Endothelial cell of umbilical vein (primary cell): ENCODE results near the gene MOB3A. TPM values are rescaled to one million over a fixed set of nuclear protein-coding genes. Genes with fewer than 3 reads are reported as not detected.

Experiments
- BruUV-seq: library from RNA; stranded (reverse); fragments of 400-500 nt; replicated peaks from 2 replicates; lab custom pipeline; 2021; lab: Mats Ljungman, UMichigan
- CTCF ChIA-PET: fragments of 300-600, 350-600 bp; sonication (Branson Sonifier 250); formaldehyde crosslinking; loops from one replicate; lab custom pipeline; 2021; ENCODE audit warnings: antibody characterized with exemption, inconsistent platforms; lab: Charles Lee
- POLR2A ChIA-PET: fragments of 300-600, 350-600 bp; sonication (Branson Sonifier 250); formaldehyde crosslinking; loops from one replicate; lab custom pipeline; 2021; ENCODE audit warnings: antibody characterized with exemption, inconsistent platforms; lab: Charles Lee
- DNase-seq: peaks from one replicate; pipeline ENCODE4 v3.0.0-alpha.2; 2011; ENCODE audit warnings: low read depth, low spot score
- FAIRE-seq: peaks from 2 replicates; lab custom pipeline; 2011; peaks lifted over from hg19 to GRCh38; lab: Jason Lieb, UNC
- H2AFZ ChIP-seq: 2 replicates; pipeline ENCODE4 v1.6.0; 2012; ENCODE audit warnings: low read depth, low read length, control low read depth, inconsistent platforms
- H3K27ac ChIP-seq: 2 replicates; pipeline ENCODE4 v1.5.1; 2011; ENCODE audit warnings: low read depth, mild to moderate bottlenecking, control low read depth, low read length, moderate library complexity; ENCODE audit not compliant: insufficient read depth
- H3K27me3 ChIP-seq, 2 experiments: 2 replicates each; pipeline versions ENCODE4 v1.6.0 to v1.6.1; 2011; ENCODE audit warnings: low read length in 2 of 2, mixed read lengths in 1 of 2; ENCODE audit not compliant: control insufficient read depth in 2 of 2, insufficient read depth in 2 of 2
- H3K36me3 ChIP-seq, 2 experiments: 2 replicates in 1 of 2; 3 replicates in 1 of 2; pipeline ENCODE4 v1.5.1; 2011; ENCODE audit warnings: low read length in 2 of 2, mild to moderate bottlenecking in 1 of 2, moderate library complexity in 1 of 2; ENCODE audit not compliant: control insufficient read depth in 2 of 2, insufficient read depth in 2 of 2; ENCODE audit errors: extremely low read depth in 1 of 2
- H3K4me1 ChIP-seq: 3 replicates; pipeline ENCODE4 v1.5.1; 2011; ENCODE audit warnings: mild to moderate bottlenecking, low read length; ENCODE audit not compliant: control insufficient read depth, insufficient read depth; ENCODE audit errors: extremely low read depth
- H3K4me2 ChIP-seq: 2 replicates; pipeline ENCODE4 v1.6.1; 2011; ENCODE audit warnings: low read length, control low read depth, mixed read lengths; ENCODE audit not compliant: insufficient read depth
- H3K4me3 ChIP-seq, 3 experiments: fragments of 200-600 bp in 1 of 3; sonication (generic), shearing (Covaris generic) in 1 of 3; replicated peaks in 1 of 3; 2 replicates each; pipeline ENCODE4 v1.5.1; 2011 to 2016; ENCODE audit warnings: control low read depth in 3 of 3, low read length in 3 of 3, mild to moderate bottlenecking in 2 of 3, inconsistent platforms in 1 of 3, low read depth in 1 of 3, moderate library complexity in 1 of 3; ENCODE audit not compliant: insufficient read depth in 1 of 3
- H3K79me2 ChIP-seq: 2 replicates; pipeline ENCODE4 v1.6.0; 2012; ENCODE audit warnings: low read length, inconsistent platforms; ENCODE audit not compliant: control insufficient read depth, insufficient read depth
- H3K9ac ChIP-seq: replicated peaks from 2 replicates; pipeline ENCODE3; 2011; ENCODE audit warnings: low read length, control low read depth; ENCODE audit not compliant: insufficient read depth; ENCODE audit errors: extremely low read depth
- H3K9me1 ChIP-seq: replicated peaks from 3 replicates; pipeline ENCODE4 v1.6.0; 2011; ENCODE audit warnings: mild to moderate bottlenecking, low read length; ENCODE audit not compliant: control insufficient read depth, insufficient read depth; ENCODE audit errors: extremely low read depth
- H3K9me3 ChIP-seq: replicated peaks from 2 replicates; pipeline ENCODE4 v1.5.1; 2012; ENCODE audit warnings: low read length, inconsistent platforms; ENCODE audit not compliant: control insufficient read depth, insufficient read depth
- H4K20me1 ChIP-seq: replicated peaks from 2 replicates; pipeline ENCODE3; 2011; ENCODE audit warnings: mild to moderate bottlenecking, low read length; ENCODE audit not compliant: control insufficient read depth, insufficient read depth; ENCODE audit errors: extremely low read depth
- CTCF ChIP-seq, 2 donors: IDR thresholded peaks; 1 replicate in 1 of 2; 2 replicates in 1 of 2; pipeline ENCODE4 v1.5.1; 2011; ENCODE audit warnings: low read length in 2 of 2, mild to moderate bottlenecking in 2 of 2, moderate library complexity in 2 of 2, control low read depth in 1 of 2, inconsistent platforms in 1 of 2, low read depth in 1 of 2; ENCODE audit not compliant: insufficient read depth in 1 of 2; ENCODE audit errors: extremely low read depth in 1 of 2
- EZH2 ChIP-seq: IDR thresholded peaks from 2 replicates; pipeline ENCODE4 v1.6.1; 2012; ENCODE audit warnings: borderline replicate concordance, low read depth, mild to moderate bottlenecking, moderate library complexity, low read length, inconsistent platforms; ENCODE audit not compliant: severe bottlenecking
- FOS ChIP-seq: IDR thresholded peaks from 2 replicates; pipeline ENCODE4 v1.6.1; 2011; ENCODE audit warnings: mild to moderate bottlenecking, low read length, moderate library complexity, borderline replicate concordance; ENCODE audit not compliant: insufficient read depth
- GATA2 ChIP-seq: IDR thresholded peaks from 2 replicates; pipeline ENCODE4 v1.7.0; 2011; ENCODE audit warnings: low read depth, mild to moderate bottlenecking, moderate library complexity, mixed read lengths, low read length; ENCODE audit not compliant: insufficient read length, insufficient read depth
- JUN ChIP-seq: IDR thresholded peaks from 2 replicates; pipeline ENCODE4 v1.6.1; 2011; ENCODE audit warnings: borderline replicate concordance, low read depth; ENCODE audit not compliant: insufficient read length, insufficient read depth
- MAX ChIP-seq: IDR thresholded peaks from 2 replicates; pipeline ENCODE4 v1.6.1; 2011; ENCODE audit not compliant: insufficient read depth, insufficient read length
- MYC ChIP-seq: IDR thresholded peaks from one replicate; pipeline ENCODE4 v1.6.1; 2011; ENCODE audit warnings: mild to moderate bottlenecking, low read depth, low read length
- POLR2A ChIP-seq: IDR thresholded peaks from 2 replicates; pipeline ENCODE4 v1.6.1; 2012; ENCODE audit warnings: low read depth, mild to moderate bottlenecking, control low read depth, low read length
- POLR2AphosphoS5 ChIP-seq: IDR thresholded peaks from 2 replicates; pipeline ENCODE4 v1.6.1; 2012; ENCODE audit warnings: low read depth, mild to moderate bottlenecking, control low read depth, low read length, moderate library complexity; ENCODE audit not compliant: insufficient read depth
- dilution Hi-C: fragments of 300-500 bp; cut with MboI; formaldehyde crosslinking; loops from one replicate; pipeline ENCODE4 v1.15.0; 2019; ENCODE audit warnings: low sequenced_read_pairs; ENCODE audit not compliant: extremely low pct_ligation_motif_present
- intact Hi-C: fragments of 100-400 bp; cut with micrococcal nuclease; formaldehyde crosslinking; loops from one replicate; pipeline ENCODE4 v1.10.0; 2022
- polyA plus RNA-seq, 4 experiments: library from polyadenylated mRNA; depleted of rRNA in 3 of 4; stranded (reverse) in 3 of 4; unstranded in 1 of 4; fragments of >200 nt; gene quantifications; 2 replicates each; pipeline versions ENCODE4 v1.2.1 to v1.2.3, GENCODE V29; 2011 to 2012; ENCODE audit warnings: missing spikeins in 1 of 4
- total RNA-seq: library from RNA; stranded (reverse); gene quantifications from 2 replicates; pipeline ENCODE4 v1.2.3, GENCODE V29; 2021

MOB3A gene
- total and polyA plus RNA-seq, 2 donors (not counting 3 experiments of a cell fraction or from before 2014, with no cell fraction given): 46.5 to 59.7 TPM

GRCh38 chr19:2026770-2027169, 69.4 kb downstream of the MOB3A start:
- Histone ChIP-seq H3K27me3 (no peaks in the 10 kb centered on the region), H4K20me1 (no peaks in the 10 kb centered on the region), H3K9me1 (no peaks in the 10 kb centered on the region), H3K36me3 (no peaks in the 10 kb centered on the region), H3K79me2 (no peaks in the 10 kb centered on the region), H3K9ac (no peak overlapping the region), H3K4me2 (no peak overlapping the region), H2AFZ (no peak overlapping the region), H3K4me1 (peaks cover 8% of the 10 kb centered on the region), H3K27ac (no peak overlapping the region), H3K9me3 (no peaks in the 10 kb centered on the region), H3K4me3 (no peak overlapping the region)
- TF ChIP-seq FOS: no peak
- no peak for TF ChIP-seq POLR2A
- TF ChIP-seq GATA2: no peak
- no peak for TF ChIP-seq MYC
- no peak for TF ChIP-seq EZH2
- no peak for TF ChIP-seq JUN
- TF ChIP-seq CTCF (IDR thresholded peaks at IDR 0.05; ENCODE audit: extremely low read depth in 1 of 2, insufficient read depth in 1 of 2, low read depth in 1 of 2, low read length in 2 of 2): no peak
- TF ChIP-seq POLR2AphosphoS5: no peak
- no peak for TF ChIP-seq MAX
- FAIRE-seq: no peak
- ChIA-PET CTCF (interaction anchor here (1.1 to 1.3 kb wide), 2 partner anchors 43 kb away, joined by 3 to 8 read pairs; no protein-coding TSS in a partner anchor), POLR2A (no interaction called here)
- no peak for DNase-seq
- intact Hi-C loops: no loop called here
- dilution Hi-C loops: no loop called here
- no TSS peak for BruUV-seq
